Stimulated activated CD4-positive, alpha-beta T cell treated with anti-CD3 and anti-CD28 coated beads, Interleukin-4, amount 100 ng/mL, for 1 hour (primary cell): ENCODE data around the gene SCLY.

Experiments used
- DNase-seq: peaks from one replicate; pipeline ENCODE4 v3.0.0-alpha.2; 2020

SCLY gene

DNA sequence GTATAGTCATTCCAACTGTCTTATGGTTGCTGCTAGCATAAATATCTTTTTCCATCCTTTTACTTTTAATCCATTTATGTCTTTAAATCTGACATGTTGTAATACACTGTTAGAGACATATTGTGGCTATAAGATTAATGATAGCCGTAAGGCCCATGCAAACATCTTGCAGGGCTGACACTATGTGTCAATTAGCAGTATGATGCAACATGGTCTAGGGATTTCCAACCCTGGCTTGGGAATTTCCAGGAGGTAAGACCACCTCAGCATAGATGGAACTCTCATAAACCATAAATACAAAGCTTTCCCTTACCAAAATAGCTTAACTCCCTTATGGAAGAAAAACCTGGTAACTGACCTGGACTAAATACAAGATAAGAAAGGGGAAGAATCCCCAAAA lies 16.5 kb downstream of the SCLY start:
- no peak for DNase-seq

DNA sequence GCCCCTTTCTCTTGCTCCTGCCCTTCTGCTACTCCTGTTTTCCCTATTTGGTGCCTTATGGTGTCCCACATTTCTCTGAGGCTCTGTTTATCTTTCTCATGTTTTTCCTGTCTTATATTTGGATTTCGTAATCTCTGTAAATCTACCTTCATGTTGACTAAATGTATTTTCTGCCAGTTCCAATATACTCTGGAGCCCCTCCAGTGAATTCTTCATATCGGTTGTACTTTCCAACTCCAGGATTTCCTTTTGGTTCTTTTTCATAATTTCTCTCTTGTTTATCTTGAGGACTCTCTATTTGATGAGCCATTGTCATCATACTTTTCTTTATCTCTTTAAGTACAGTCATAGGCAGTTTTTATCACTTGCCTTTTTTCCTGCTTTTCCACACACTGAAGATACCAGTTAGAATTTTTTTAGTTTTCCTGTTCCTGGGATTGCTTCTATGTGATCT lies 19.1 kb downstream of the SCLY start:
- no peak for DNase-seq

DNA sequence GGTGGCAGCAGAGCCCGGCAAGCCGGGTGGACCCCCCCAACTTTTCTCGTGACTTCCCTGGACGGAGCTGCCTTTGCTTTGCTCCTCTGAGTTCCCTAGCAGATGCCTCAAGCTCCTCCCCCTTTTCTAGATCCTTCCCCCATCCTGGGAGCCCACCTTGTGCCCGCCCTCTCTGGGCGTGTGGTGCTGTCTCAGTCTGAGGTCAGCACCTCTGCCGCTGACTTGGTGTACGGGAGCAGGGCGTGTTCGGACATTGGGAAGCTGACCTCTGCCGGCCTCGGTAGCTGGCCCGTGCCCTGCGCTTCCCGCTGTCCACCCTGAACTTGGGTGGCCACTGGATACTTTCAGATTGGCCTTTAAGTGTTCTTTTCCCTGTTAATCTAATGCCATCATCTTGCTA lies 19.7 kb downstream of the SCLY start:
- no peak for DNase-seq

DNA sequence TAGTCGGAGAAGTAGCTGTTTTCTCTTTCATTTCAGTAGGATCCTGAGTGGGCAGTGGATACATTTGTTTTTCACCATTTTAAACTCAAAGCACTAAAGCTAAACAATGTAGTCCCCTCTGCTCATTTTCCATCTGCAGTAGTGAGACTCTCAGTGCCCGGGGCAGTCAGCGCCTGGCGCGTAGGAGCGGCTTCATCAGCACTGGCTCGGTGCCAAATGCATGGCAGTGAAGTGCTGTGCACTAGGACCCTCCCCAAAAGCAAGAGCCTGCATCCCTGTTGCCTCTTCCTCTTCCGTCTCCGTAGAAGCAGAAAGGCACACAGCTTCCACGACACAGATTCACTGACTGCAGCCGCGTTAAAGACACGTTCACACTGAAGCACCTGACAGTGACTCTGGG lies 20.3 kb downstream of the SCLY start:
- DNase-seq: no peak

DNA sequence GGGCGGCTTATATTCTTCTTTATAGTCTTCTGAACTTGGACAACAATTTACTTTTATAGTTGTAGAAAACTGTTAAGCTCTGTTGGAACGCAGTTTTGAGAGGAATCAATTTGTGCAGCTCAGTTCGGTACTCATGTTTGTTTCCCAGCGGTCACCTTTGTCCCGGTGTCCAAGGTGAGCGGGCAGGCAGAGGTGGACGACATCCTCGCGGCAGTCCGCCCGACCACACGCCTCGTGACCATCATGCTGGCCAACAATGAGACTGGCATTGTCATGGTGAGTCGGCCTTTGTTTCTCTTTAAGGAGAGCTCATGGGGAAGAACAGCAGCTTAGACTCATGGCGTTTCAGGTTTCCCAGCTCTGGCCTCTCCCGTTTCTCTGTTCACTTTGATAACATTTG lies 20.8 kb downstream of the SCLY start:
- DNase-seq: no peak

DNA sequence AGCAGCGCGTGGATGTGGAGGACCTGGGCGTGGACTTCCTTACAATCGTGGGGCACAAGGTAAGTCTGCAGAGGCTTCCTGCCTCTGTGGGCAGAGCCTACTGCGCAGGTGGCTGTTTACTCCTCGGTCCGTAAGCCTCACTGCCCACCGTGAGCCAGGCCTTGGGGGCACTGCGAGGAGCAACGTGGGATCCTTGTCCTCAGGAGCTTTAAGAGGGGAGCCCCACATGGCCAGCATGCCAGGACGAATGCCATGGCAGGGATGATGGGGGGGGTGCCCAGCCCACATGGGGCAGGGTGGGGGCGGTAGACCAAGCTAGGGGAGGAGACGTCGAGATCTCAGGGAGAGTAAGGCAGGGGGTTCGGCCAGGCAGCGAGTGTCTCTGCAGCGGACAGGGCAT lies 21.4 kb downstream of the SCLY start:
- no peak for DNase-seq

DNA sequence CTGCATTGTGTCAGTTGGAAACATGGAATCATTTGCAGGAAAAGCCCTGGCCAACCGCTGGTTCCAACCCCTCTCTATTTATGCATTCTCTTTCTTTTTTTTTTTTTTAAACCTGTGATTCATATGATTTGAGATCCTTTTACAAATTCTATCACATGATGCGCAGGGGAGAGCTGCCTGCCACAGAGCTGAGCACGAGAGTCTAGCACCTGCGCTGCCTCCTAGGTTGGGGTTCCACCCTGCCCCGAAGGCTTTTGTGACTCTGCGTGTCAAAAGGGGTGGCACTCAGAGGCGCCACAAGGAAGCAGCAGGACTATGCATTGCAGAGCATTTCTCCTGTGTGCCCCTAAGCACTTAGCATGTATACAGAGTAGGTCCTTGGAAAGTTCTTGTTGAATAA lies 22.0 kb downstream of the SCLY start:
- DNase-seq: no peak

DNA sequence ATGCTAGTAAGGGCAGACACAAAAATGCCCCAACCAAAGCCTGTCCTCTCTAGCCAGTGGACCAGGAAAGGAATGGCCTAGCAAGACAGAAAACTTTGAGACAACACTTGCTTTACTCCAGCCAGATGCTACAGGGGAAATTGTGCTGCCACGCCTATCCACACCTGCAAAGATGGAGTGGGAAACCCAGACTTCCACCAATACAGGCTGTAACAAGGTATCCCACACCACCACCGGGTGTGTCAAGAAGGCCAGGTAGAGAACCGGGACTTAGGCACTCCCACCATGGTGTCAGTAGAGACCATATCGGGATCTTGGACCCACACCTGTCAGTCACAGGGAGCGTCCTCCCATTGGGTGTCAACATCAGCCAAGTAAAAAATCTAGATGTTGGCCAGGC lies 23.1 kb downstream of the SCLY start:
- DNase-seq: no peak

DNA sequence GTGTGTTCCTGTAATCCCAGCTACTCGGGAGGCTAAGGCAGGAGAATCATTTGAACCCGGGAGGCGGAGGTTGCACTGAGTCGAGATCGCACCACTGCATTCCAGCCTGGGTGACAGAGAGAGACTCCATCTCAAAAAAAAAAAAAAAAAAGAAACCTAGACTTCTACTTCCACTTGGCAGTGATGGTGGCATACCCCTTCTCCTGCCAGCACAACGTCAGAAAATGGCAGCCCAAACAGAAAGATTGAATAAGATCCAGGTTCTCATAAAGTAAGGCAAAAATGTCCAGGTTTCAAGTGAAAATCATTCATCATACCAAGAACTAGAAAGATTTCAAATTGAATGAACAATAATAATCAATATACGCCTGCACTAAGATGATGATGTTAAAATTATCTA lies 24.0 kb downstream of the SCLY start:
- DNase-seq: no peak

DNA sequence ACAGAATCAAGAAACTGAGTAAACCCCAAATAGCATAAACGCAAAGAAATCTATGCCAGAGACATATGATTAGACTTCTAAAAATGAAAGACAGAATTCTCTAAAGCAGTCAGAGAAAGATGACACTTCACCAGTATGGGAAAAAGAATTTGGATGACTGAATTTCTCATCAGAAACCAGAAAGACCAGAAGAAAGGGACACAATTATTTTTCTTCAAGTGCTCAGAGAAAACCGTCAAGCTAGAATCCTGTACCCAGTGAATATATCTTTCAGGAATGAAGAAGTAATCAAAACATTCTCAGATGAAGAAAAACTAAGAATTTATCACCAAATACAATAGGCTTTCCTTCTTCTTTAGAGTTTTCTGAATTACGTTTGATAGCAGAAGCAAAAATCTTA lies 25.1 kb downstream of the SCLY start:
- DNase-seq: no peak

DNA sequence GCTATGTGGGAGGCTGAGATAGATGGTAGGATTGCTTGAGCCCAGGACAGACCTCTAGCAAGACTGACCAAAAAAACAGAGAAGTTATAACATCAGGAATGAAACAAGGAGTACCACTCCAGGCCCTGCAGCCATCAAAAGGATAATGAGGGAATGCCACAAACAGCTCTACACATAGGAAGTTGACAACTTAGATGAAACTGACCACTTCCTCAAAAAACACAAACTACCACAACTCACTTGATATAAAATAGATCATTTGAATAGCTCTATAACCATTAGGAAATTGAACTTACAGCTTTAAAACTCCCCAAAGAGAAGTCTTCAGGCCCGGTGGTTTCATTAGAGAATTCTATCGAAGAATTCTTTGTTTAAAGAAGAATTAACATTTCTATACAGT lies 26.4 kb downstream of the SCLY start:
- DNase-seq: no peak

DNA sequence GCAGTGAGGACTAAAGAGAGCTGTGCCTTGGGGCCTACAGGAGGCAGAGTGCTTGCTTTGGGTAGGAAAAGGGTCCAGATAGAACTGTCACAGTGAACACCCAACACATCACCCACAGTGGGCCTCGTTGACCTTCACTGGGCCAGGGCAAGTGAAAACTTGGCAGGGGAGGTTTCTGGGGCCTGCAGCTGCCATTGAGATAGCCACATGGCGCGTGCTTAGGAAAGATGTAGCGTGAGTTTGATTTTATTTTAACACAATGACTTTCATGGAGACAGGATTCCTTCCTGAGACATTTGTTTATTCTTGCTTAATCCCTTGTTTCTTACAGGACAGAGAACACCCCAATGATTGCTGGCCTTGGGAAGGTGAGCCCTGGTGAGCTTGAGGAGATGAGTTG lies 30.1 kb downstream of the SCLY start:
- no peak for DNase-seq

DNA sequence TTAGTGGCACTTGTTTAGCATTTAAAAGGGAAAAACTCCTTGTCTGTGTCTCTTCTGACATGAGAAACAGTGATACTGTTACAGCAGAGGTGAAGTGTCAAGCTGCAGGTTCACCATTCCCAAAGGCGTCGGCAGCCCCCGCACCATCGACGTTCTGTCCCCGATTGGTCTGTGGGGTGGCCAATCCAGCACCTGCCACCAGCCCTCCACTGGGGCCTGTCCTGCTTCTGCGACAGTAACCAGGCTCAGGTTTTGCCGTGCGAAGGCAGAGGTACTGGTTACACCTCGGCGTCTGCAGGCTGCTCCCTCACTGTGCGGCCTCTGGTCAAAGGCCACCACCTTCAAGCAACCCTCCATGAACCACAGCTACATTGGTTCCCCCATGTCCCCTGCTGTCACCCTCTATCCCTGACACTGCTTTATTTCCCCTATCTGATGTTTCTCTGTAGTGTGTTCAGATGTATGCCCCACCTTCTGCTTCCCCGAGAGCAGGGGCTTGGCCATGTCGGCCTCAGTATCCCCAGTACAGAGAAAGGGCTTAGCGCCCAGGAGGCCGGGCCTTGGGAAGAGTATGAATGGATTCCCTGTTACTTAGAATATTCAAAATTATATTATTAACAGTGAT lies 30.7 kb downstream of the SCLY start:
- DNase-seq: no peak

DNA sequence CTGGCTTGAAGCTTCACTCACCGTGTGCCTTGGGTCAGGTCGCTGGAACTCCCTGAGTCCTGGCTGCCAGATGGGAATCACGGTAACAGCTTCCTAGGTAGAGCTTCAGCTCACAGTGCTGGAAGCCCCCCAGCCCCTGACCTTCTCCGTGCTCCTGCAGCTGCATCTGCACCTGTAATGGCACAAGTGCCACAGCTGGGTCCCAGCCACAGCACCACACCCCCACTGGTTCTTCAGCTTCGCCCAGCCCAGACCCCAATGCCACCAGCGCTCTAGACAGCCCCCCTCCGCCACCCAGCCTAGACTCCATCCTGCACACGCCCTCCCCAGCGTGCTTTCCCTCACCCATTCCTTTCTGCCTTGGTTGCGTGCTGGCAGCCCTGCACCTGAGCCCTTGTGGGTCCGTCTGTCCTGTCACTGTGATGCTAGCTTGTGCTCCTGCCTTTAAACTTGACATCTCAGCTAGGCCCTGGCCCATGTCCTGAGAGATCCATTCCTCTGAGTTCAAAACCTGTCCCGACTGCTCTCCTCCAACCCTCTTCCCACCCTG lies 31.8 kb downstream of the SCLY start:
- DNase-seq: no peak

DNA sequence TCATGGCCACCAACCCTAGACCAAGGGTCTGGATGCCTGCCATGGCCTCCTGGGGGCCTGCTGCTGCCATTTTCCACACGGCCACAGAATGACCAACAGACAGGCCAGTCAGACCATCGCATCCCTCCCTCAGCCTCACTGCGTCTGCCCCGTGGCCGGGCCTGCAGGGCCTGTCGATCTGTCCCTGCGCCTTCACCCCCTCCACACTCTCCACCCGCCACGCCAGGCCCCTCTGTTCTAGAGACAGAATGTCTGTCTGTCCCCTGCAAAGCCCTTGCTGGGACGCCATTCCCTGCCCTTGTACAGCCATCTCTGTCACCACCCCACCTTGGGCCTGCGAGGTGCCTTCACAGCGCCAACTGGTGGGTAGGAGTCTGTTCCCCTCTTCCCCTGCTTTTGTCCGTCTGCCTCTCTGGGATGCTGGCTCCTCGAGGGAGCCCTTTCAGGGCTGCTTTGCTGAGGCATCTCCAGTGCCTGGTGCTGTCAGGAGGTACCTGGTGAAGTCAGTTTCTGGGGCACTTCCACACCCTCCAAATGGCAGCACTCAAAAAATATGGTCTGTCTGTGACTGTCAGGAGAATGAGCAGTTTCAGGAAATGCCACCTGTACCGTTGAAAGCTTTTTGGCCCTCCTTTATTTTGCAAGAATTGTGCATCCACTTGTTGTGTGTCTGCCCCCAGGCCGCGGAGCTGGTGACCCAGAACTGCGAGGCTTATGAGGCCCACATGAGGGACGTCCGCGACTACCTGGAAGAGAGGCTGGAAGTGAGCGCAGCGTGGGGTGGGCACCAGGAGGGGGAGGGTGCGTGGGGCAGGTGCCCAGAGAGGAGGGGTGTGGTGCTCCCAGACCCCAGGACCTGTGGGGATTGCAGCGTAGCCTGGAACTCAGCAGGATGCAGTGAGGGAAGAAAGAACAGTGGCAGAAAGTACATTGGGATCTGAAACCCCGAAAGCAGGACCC lies 32.7 kb downstream of the SCLY start:
- DNase-seq: no peak

DNA sequence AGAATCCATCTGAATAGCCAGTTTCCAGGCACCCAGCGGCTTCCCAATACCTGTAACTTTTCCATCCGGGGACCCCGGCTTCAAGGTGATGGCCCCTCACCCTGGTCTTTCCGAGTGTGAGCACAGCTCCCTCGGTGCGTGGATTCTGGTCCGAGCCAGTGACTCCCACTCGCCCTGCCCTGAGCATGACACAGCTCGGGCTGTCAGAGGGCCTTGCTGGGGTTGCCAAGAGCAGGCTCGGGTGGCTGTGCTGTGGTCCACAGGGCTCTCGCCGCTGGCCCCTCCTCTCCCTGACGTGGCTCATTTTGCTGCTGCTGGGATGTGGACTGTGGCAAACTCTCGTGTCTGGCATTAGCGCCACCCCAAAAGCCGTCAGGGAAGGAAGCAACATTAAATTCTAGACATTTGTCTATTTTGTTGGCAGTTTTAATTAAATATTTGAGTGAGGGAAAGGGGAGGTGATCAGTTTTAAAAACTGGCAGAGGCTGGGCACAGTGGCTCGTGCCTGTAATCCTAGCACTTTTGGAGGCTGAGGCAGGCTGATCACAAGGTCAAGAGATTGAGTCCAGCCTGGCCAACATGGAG lies 33.7 kb downstream of the SCLY start:
- no peak for DNase-seq

DNA sequence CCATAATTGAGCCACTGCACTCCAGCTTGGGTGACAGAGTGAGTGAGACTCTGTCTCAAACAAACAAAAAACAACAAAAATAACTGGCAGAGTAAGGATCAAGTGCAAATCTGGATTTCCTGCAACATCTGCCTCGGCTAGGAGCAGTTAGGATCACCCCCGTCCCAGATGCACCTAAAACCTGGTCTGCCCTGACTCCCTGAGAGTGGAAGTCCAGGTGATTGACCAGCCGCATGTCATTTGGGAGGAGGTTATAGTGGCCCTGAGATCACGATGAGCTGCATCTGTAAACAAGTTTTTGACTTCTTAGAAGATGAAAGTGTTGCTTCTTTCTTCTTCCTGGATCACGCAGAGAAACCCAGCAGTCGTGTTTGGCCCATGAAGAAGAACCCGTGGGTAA lies 34.3 kb downstream of the SCLY start:
- no peak for DNase-seq

DNA sequence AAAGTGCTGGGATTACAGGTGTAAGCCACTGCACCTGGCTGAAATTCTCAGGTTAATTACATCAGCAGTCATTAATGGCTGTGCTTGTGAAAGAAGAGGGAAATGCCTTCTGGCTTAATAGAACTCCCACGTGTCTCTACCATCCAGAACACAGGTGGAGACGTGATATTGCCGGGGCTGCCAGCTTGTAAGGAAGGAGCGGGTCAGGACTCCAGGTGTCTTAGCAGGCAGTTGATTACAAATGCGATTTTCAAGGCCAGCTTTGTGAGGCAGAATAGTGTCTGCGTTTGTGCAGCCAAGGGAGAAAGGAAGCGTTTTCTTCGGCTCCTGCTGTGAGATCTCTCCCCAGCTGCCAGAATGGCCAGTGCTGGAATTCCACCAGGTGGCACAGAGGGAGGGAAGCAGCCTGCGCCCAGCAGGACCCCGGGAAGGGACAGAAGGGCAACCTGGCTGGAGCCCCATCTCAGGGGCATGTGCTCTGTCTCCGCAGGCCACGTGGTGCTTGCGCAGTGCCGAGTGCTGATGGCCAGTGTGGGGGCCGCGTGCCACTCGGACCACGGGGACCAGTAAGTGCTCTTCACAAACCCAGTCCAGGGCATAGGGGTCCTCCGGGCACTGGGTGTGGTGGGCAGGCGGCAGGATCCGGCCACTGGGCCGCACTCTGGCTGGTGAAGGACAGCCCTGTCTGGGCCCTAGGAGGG lies 35.7 kb downstream of the SCLY start:
- DNase-seq: no peak

DNA sequence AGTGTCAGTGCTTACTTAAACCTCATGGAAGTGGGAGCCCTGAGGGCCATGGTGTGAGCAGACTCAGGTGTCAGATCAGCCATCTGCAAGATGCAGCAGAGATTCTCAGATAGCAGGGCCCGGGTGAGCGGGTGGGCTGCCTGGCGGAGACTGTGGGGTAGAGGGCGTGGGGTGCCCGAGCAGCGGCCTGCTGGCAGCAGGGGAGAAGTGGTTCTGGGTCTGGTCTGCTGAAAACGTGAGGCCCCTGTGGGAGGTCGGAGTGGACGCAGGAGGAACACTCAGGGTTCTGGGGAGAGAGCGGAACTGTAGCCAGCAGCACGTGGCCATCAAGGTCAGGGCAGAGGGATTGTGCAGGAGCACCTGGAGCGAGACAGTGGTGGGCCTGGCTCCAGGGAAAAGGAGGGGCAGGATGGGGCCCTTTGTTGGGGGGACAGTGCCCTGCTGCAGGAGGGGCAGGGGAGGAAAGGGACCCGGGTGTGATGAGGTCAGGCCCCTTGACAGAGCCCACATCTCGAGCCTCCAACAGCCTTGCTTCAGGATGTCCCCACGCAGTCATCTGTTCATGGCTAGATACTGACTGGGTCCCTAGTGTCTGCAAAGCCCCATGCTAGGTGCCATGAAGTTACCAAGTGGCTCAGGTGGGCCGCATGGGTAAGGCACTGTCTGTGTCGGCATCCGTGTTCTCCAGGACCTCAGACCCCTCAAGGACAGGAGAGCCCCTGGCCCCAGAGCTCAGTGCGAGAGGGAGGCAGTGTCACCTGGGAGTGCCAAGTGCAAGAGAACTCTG lies 36.6 kb downstream of the SCLY start:
- DNase-seq: no peak

DNA sequence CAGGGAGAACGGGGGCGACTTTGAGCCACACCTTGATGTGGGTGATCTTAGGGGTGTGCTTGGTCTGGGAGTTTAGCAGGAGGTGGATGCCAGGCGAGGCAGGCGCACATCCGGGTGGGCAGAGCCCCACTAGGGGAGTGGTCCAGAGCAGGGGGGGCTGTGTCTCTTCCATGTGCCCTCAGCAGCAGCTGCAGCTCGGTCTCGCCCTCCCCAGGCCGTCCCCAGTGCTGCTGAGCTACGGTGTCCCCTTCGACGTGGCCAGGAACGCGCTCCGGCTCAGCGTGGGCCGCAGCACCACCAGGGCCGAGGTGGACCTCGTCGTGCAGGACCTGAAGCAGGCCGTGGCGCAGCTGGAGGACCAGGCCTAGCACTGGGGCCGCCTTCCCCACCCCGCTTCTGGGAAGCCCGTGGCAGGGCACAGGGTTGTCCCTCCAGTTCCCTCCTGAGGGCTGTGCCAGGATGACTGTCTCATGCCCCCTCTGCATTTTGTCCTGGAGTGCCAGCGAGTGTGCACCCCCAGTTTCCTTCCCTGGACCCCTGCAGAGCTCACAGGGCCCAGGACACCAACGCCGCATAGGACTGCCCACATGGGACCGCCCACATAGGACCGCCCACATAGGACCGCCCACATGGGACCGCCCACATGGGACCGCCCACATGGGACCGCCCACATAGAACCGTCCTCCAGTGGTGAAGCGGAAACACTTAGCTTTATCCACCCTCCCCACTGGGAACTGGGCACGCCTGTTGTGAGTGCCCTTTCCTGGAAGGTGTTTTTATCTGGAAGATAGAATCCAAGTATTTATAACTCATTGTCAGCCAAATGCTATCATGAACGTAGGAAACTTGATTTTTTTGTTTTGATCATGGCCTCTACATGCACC lies 37.4 kb downstream of the SCLY start:
- DNase-seq: no peak
